DMS 273 (cell line): Measurements from ENCODE around the gene CCNK.

ENCODE experiments used
- DNase-seq: peaks from one replicate; lab custom pipeline; 2025; ENCODE audit not compliant: unreplicated experiment; lab: John Stamatoyannopoulos, UW

Gene CCNK

GRCh38 chr14:99532310-99532709 lies 51.1 kb downstream of the CCNK start:
- DNase-seq = no peak

- no peak for DNase-seq
Observed at GRCh38 chr14:99534333-99534732, 53.1 kb downstream of the CCNK start.

GRCh38 chr14:99534863-99535262 lies 53.7 kb downstream of the CCNK start:
- no peak for DNase-seq

- no peak for DNase-seq
Observed at GRCh38 chr14:99535448-99535847, 54.2 kb downstream of the CCNK start.

- DNase-seq = no peak
Observed at GRCh38 chr14:99535908-99536778, 54.9 kb downstream of the CCNK start.

GRCh38 chr14:99537399-99537798 lies 56.2 kb downstream of the CCNK start:
- no peak for DNase-seq

GRCh38 chr14:99538275-99538674 lies 57.1 kb downstream of the CCNK start:
- no peak for DNase-seq

GRCh38 chr14:99538733-99539132 lies 57.5 kb downstream of the CCNK start:
- no peak for DNase-seq

GRCh38 chr14:99539491-99539890 lies 58.3 kb downstream of the CCNK start:
- no peak for DNase-seq

- no peak for DNase-seq
Observed at GRCh38 chr14:99540196-99541032, 59.2 kb downstream of the CCNK start.

GRCh38 chr14:99541211-99541610 lies 60.0 kb downstream of the CCNK start:
- no peak for DNase-seq

- DNase-seq = no peak
Observed at GRCh38 chr14:99541677-99542470, 60.7 kb downstream of the CCNK start.

GRCh38 chr14:99542566-99542965 lies 61.4 kb downstream of the CCNK start:
- DNase-seq = no peak

GRCh38 chr14:99543370-99543769 lies 62.2 kb downstream of the CCNK start:
- no peak for DNase-seq

- DNase-seq = no peak
Observed at GRCh38 chr14:99543985-99544384, 62.8 kb downstream of the CCNK start.

GRCh38 chr14:99544991-99545390 lies 63.8 kb downstream of the CCNK start:
- no peak for DNase-seq

GRCh38 chr14:99545586-99545985 lies 64.4 kb downstream of the CCNK start:
- no peak for DNase-seq

- peak; percentile 44 for DNase-seq
Observed at GRCh38 chr14:99546234-99546879, 65.1 kb downstream of the CCNK start.

- no peak for DNase-seq
Observed at GRCh38 chr14:99548255-99548654, 67.0 kb downstream of the CCNK start.

GRCh38 chr14:99548871-99549515 lies 67.8 kb downstream of the CCNK start:
- DNase-seq = no peak
